OCI-LY3 (cell line): ENCODE measurements around the gene RSKR.

ENCODE experiments used
- EZH2phosphoT487 ChIP-seq: fragments of 200-600 bp; shearing (Covaris generic); IDR thresholded peaks from 2 replicates; pipeline ENCODE4 v1.6.1; 2018; ENCODE audit warnings: antibody characterized with exemption, mixed run types, low read depth
- TF ChIP-seq, protein P1 (sequence below): fragments of 200-600, 300-600 bp; sonication (generic); IDR thresholded peaks from 2 replicates; pipeline ENCODE4 v1.5.1; 2014; ENCODE audit warnings: antibody characterized with exemption, low read length, low read depth

DNA sequence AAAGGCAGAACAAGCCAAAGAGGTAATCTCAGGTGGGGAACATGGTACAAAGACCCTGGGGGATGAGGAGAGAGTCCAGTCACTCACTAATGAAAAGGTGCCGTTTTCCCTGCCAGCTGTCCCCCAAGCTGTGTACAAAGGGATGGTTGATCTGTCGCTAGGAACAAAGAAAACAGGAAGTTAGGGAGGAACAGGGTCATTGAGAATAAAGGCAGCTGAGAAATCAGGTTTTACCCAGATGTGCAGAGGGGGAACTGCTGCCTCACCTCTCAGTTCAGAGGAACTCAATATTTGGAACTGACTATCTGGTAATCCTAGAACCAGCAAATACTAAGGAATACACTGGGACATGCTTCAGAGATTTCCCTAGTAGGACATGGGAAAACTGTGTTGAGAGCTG is 1.5 kb downstream of the RSKR start:
- TF ChIP-seq, protein P1, sequence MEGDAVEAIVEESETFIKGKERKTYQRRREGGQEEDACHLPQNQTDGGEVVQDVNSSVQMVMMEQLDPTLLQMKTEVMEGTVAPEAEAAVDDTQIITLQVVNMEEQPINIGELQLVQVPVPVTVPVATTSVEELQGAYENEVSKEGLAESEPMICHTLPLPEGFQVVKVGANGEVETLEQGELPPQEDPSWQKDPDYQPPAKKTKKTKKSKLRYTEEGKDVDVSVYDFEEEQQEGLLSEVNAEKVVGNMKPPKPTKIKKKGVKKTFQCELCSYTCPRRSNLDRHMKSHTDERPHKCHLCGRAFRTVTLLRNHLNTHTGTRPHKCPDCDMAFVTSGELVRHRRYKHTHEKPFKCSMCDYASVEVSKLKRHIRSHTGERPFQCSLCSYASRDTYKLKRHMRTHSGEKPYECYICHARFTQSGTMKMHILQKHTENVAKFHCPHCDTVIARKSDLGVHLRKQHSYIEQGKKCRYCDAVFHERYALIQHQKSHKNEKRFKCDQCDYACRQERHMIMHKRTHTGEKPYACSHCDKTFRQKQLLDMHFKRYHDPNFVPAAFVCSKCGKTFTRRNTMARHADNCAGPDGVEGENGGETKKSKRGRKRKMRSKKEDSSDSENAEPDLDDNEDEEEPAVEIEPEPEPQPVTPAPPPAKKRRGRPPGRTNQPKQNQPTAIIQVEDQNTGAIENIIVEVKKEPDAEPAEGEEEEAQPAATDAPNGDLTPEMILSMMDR, result no peak
- no peak for TF ChIP-seq EZH2phosphoT487
